Brain microvascular endothelial cell (primary cell): ENCODE measurements around the gene IAH1.

Experiments used
- DNase-seq: peaks from one replicate; pipeline ENCODE4 v3.0.0-alpha.2; 2020
- H3K27ac ChIP-seq: fragments of 250-450 bp; sonication (Bioruptor Pico); 2 replicates; pipeline ENCODE4 v1.5.1; 2020; ENCODE audit warnings: mild to moderate bottlenecking, moderate library complexity
- H3K27me3 ChIP-seq: fragments of 250-450 bp; sonication (Bioruptor Pico); replicated peaks from 2 replicates; pipeline ENCODE4 v1.5.1; 2020; ENCODE audit warnings: mild to moderate bottlenecking
- H3K36me3 ChIP-seq: fragments of 250-450 bp; sonication (Bioruptor Pico); replicated peaks from 2 replicates; pipeline ENCODE4 v1.5.1; 2020; ENCODE audit warnings: mild to moderate bottlenecking
- H3K4me3 ChIP-seq: 2 replicates; pipeline ENCODE4 v1.5.1; 2011; ENCODE audit warnings: low read depth, mild to moderate bottlenecking, control low read depth, low read length, moderate library complexity
- CTCF ChIP-seq: IDR thresholded peaks from 2 replicates; pipeline ENCODE4 v1.5.1; 2011; ENCODE audit warnings: low read depth, mild to moderate bottlenecking, moderate library complexity, low read length, control low read depth, inconsistent platforms; ENCODE audit errors: missing control alignments
- in situ Hi-C: cut with HindIII; loops from 2 replicates; pipeline ENCODE4 v1.10.0; 2017; ENCODE audit warnings: low sequenced_read_pairs, low pct_ligation_motif_present

The IAH1 gene

GRCh38 chr2:9477914-9478313 is 3.6 kb downstream of the IAH1 start:
- no peaks in the 10 kb centered on the region for H3K27me3 ChIP-seq
- no peak overlapping the region for H3K4me3 ChIP-seq
- DNase-seq, result no peak
- peaks cover 11% of the 10 kb centered on the region for H3K36me3 ChIP-seq
- H3K27ac ChIP-seq, result no peak overlapping the region
- in situ Hi-C loops, result no loop called here
- no peak for TF ChIP-seq CTCF

GRCh38 chr2:9478526-9478925 is 4.2 kb downstream of the IAH1 start:
- peaks cover 18% of the 10 kb centered on the region for H3K36me3 ChIP-seq
- no peak overlapping the region for H3K27ac ChIP-seq
- no peak for TF ChIP-seq CTCF
- H3K27me3 ChIP-seq, result no peaks in the 10 kb centered on the region
- no peak overlapping the region for H3K4me3 ChIP-seq
- no peak for DNase-seq
- in situ Hi-C loops, result no loop called here

GRCh38 chr2:9480157-9480556 is 5.8 kb downstream of the IAH1 start:
- TF ChIP-seq CTCF, result no peak
- H3K27ac ChIP-seq, result no peak overlapping the region
- in situ Hi-C loops, result no loop called here
- no peaks in the 10 kb centered on the region for H3K27me3 ChIP-seq
- H3K4me3 ChIP-seq, result no peak overlapping the region
- DNase-seq, result no peak
- H3K36me3 ChIP-seq, result peaks cover 34% of the 10 kb centered on the region

DNA sequence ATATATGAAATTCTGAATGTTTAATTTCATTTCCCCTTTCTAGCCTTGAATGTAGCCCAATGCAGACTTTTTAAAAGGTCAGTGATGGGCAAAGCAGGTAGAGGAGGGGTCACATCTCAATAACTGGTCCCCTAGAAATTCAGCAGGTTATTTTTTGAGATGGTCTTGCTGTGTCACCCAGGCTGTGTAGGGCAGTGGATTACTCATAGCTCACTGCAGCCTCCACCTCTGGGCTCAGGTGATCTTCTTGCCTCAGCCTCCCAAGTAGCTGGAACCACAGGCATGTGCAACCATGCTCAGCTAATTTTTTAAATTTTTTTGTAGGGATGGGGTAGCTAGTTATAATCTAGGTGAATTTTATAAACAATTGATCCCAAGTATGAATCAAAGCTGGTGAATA is 8.8 kb downstream of the IAH1 start:
- no peak for DNase-seq
- no peaks in the 10 kb centered on the region for H3K27me3 ChIP-seq
- H3K4me3 ChIP-seq, result no peak overlapping the region
- TF ChIP-seq CTCF, result no peak
- H3K27ac ChIP-seq, result no peak overlapping the region
- peaks cover 63% of the 10 kb centered on the region for H3K36me3 ChIP-seq
- in situ Hi-C loops, result no loop called here

- Histone ChIP-seq H3K27me3 (no peaks in the 10 kb centered on the region), H3K27ac (no peak overlapping the region), H3K36me3 (peaks cover 69% of the 10 kb centered on the region), H3K4me3 (no peak overlapping the region)
- in situ Hi-C loops, result no loop called here
- TF ChIP-seq CTCF, result no peak
- no peak for DNase-seq
Measured at GRCh38 chr2:9484533-9484932, 10.2 kb downstream of the IAH1 start.

DNA sequence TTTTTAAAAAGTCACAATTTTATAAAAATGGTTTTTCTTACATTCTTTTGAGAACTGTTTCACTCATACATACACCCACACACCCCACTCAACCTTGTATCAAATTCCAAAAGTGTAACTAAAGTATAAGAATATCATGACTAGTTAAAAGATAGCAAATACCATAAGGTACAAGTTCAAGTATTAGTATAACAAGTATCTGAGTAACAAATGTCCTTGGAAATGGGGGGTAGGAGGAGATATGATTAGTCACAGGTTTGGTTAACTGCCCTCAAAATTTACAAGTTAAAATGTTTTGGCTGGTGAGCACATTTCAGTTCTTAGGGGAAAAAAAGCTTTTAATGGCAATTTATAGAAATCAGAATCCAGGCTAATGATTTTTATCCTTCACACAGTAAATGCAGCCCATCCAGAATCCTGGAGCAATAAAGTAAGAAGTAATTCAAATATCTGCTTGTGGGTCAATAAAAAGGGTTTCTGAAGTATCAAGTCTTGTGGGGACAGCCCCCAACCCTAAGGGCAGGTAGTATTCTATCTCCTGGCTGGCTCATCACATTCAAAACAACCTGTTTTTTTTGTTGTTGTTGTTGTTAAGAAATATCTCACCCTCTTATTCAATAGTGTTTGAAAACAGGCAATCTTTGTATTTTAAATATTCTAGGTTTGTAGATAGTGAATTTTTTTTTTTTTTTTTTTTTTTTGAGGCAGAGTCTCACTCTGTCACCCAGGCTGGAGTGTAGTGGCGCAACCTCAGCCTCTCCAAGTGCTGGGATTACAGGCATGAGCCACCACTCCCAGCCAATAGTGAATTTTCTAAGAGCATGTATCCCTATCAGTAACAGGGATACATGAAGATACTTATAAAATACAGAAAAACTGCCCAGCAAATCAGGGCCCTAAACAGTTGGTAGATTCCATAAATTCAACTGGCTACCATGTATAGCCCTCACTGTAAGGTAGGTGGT is 14.5 kb downstream of the IAH1 start:
- Histone ChIP-seq H3K27me3 (no peaks in the 10 kb centered on the region), H3K36me3 (peaks cover 92% of the 10 kb centered on the region), H3K27ac (peak overlapping the region; percentile 12), H3K4me3 (no peak overlapping the region)
- no peak for TF ChIP-seq CTCF
- in situ Hi-C loops, result no loop called here
- no peak for DNase-seq
